ENCODE data around the gene PLA2G4E. TPM values are rescaled to one million over a fixed set of nuclear protein-coding genes. Genes with fewer than 3 reads are reported as not detected.
A peak's percentile ranks its signal among the peaks of the same experiment; 100 is the strongest.

The PLA2G4E gene
- total RNA-seq, 1 experiment from 2014 or later = not detected

- intact Hi-C loops (cut with micrococcal nuclease) = no loop called here
These were observed 17.6 kb upstream of the PLA2G4E start for GRCh38 chr15:42038401-42038800.

DNA sequence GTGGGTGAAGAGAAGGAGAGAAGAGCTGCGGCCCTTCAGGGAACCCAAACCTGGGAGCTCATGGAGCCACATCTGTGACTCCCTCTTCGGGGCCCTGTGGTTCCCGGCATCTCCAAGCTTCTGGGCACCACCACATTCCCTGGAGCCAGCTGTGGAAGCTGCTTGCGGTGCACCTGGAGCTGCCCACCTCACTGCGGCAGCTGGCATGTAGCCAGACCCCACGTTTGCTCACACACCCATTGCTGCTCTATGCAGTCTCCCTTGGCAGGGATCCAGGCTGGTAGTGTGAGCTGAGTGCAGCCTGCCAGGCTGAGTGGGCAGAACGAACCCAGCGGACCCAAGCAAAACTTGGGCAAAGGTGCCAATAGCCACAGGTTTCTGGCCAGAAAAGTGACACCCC lies 16.8 kb upstream of the PLA2G4E start:
- no peak overlapping the region for H3K4me3 ChIP-seq (ENCODE audit: low read length)
- H3K9me3 ChIP-seq (ENCODE audit: low read length) = no peaks in the 10 kb centered on the region
- ATAC-seq = no peak
- peaks cover 20% of the 10 kb centered on the region for H3K4me1 ChIP-seq (ENCODE audit: insufficient read depth, low read length)
- ChIA-PET POLR2A (ENCODE audit: unreplicated experiment) (interaction anchor here (0.6 kb wide), 1 partner anchor 572 kb away, joined by 6 read pairs; no protein-coding TSS in a partner anchor), CTCF (no interaction called here)
- no peaks in the 10 kb centered on the region for H3F3A ChIP-seq (ENCODE audit: low read length, unreplicated experiment)
- no peak overlapping the region for H3K9ac ChIP-seq (ENCODE audit: low read length)
- H2AFZ ChIP-seq (ENCODE audit: low read length) = no peak overlapping the region
- H3K27me3 ChIP-seq (ENCODE audit: low read length) = no peaks in the 10 kb centered on the region
- BruUV-seq (replicated peaks) = no TSS peak
- intact Hi-C loops (cut with micrococcal nuclease) = no loop called here
- H3K36me3 ChIP-seq (ENCODE audit: low read depth, low read length) = no peaks in the 10 kb centered on the region
- TF ChIP-seq EZH2phosphoT487 (IDR thresholded peaks at IDR 0.05; ENCODE audit: borderline replicate concordance, low read length) (no peak), EZH2 (IDR thresholded peaks at IDR 0.05; ENCODE audit: low read length, unreplicated experiment) (no peak)
- TF ChIP-seq, protein P1, sequence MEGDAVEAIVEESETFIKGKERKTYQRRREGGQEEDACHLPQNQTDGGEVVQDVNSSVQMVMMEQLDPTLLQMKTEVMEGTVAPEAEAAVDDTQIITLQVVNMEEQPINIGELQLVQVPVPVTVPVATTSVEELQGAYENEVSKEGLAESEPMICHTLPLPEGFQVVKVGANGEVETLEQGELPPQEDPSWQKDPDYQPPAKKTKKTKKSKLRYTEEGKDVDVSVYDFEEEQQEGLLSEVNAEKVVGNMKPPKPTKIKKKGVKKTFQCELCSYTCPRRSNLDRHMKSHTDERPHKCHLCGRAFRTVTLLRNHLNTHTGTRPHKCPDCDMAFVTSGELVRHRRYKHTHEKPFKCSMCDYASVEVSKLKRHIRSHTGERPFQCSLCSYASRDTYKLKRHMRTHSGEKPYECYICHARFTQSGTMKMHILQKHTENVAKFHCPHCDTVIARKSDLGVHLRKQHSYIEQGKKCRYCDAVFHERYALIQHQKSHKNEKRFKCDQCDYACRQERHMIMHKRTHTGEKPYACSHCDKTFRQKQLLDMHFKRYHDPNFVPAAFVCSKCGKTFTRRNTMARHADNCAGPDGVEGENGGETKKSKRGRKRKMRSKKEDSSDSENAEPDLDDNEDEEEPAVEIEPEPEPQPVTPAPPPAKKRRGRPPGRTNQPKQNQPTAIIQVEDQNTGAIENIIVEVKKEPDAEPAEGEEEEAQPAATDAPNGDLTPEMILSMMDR (conservative IDR thresholded peaks at IDR 0.05; ENCODE audit: low read depth, low read length) = no peak
- no peaks in the 10 kb centered on the region for H4K20me1 ChIP-seq (ENCODE audit: low read length)
- H3K4me2 ChIP-seq (ENCODE audit: low read length) = no peak overlapping the region
- H3K27ac ChIP-seq (ENCODE audit: low read length) = no peak overlapping the region
- peak; percentile 52 for DNase-seq
- no peaks in the 10 kb centered on the region for H3K79me2 ChIP-seq (ENCODE audit: low read length)
- H3K9me2 ChIP-seq (replicated peaks; ENCODE audit: low read length) = no peaks in the 10 kb centered on the region

More at GRCh38 chr15:42038401-42038800, 17.6 kb upstream of the PLA2G4E start:
- Histone ChIP-seq H3K9ac (ENCODE audit: low read length) (no peak overlapping the region), H3K9me3 (ENCODE audit: low read length) (no peaks in the 10 kb centered on the region), H3K79me2 (ENCODE audit: low read length) (no peaks in the 10 kb centered on the region), H3K27ac (ENCODE audit: low read length) (no peak overlapping the region), H3K27me3 (ENCODE audit: low read length) (no peaks in the 10 kb centered on the region), H3K9me2 (replicated peaks; ENCODE audit: low read length) (no peaks in the 10 kb centered on the region), H2AFZ (ENCODE audit: low read length) (no peak overlapping the region), H3K4me3 (ENCODE audit: low read length) (no peak overlapping the region), H3F3A (ENCODE audit: low read length, unreplicated experiment) (no peaks in the 10 kb centered on the region), H3K36me3 (ENCODE audit: low read depth, low read length) (no peaks in the 10 kb centered on the region), H3K4me2 (ENCODE audit: low read length) (no peak overlapping the region), H3K4me1 (ENCODE audit: insufficient read depth, low read length) (peaks cover 16% of the 10 kb centered on the region), H4K20me1 (ENCODE audit: low read length) (no peaks in the 10 kb centered on the region)
- ChIA-PET CTCF (no interaction called here), POLR2A (ENCODE audit: unreplicated experiment) (no interaction called here)
- ATAC-seq = no peak
- TF ChIP-seq EZH2phosphoT487 (IDR thresholded peaks at IDR 0.05; ENCODE audit: borderline replicate concordance, low read length) = no peak
- TF ChIP-seq, protein P1 (conservative IDR thresholded peaks at IDR 0.05; ENCODE audit: low read depth, low read length) = no peak
- TF ChIP-seq EZH2 (IDR thresholded peaks at IDR 0.05; ENCODE audit: low read length, unreplicated experiment) = no peak
- no TSS peak for BruUV-seq (replicated peaks)
- DNase-seq = no peak

DNA sequence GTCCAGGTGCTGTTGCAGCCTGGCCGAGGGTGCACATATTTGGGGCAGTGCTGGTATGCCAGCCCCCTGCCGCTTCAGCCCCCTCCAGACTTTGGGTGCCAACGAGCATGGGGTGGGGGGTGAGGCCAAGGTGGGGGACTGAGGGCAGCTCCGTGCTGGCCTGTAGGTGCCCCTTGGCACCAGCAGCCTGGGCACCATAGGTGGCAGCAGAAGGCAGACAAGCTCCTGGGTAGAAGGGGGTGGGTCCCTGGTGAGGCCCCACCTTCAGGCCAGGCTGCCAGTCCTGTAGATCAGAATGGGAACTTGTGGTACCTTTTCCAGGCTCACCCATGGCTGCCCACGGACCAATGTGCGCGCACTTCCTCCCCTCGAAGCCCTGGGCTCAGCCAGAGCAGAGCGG lies 16.1 kb upstream of the PLA2G4E start:
- Histone ChIP-seq H3K9me2 (replicated peaks; ENCODE audit: low read length) (no peaks in the 10 kb centered on the region), H3K4me3 (ENCODE audit: low read length) (no peak overlapping the region), H3K9ac (ENCODE audit: low read length) (no peak overlapping the region), H2AFZ (ENCODE audit: low read length) (no peak overlapping the region), H3K27me3 (ENCODE audit: low read length) (no peaks in the 10 kb centered on the region), H3K9me3 (ENCODE audit: low read length) (no peaks in the 10 kb centered on the region), H3K4me2 (ENCODE audit: low read length) (no peak overlapping the region), H3K27ac (ENCODE audit: low read length) (no peak overlapping the region), H3F3A (ENCODE audit: low read length, unreplicated experiment) (no peaks in the 10 kb centered on the region), H3K79me2 (ENCODE audit: low read length) (no peaks in the 10 kb centered on the region), H3K4me1 (ENCODE audit: insufficient read depth, low read length) (peaks cover 20% of the 10 kb centered on the region), H3K36me3 (ENCODE audit: low read depth, low read length) (no peaks in the 10 kb centered on the region), H4K20me1 (ENCODE audit: low read length) (no peaks in the 10 kb centered on the region)
- DNase-seq (no peak), ATAC-seq (no peak; the same call in 1 of the 2 replicates)
- ChIA-PET POLR2A (ENCODE audit: unreplicated experiment) (no interaction called here), CTCF (no interaction called here)
- no TSS peak for BruUV-seq (replicated peaks)
- TF ChIP-seq, protein P1 (conservative IDR thresholded peaks at IDR 0.05; ENCODE audit: low read depth, low read length) = no peak
- TF ChIP-seq EZH2phosphoT487 (IDR thresholded peaks at IDR 0.05; ENCODE audit: borderline replicate concordance, low read length) = no peak
- TF ChIP-seq EZH2 (IDR thresholded peaks at IDR 0.05; ENCODE audit: low read length, unreplicated experiment) = no peak
- intact Hi-C loops (cut with micrococcal nuclease) = no loop called here
